Activated T-helper 2 cell treated with anti-CD3 and anti-CD28 coated beads, Interferon-gamma antibody, Interleukin-2, Interleukin-4, amounts not matched to agents 10 μg/mL and 5 μg/mL and 100 μg/mL, durations not matched to agents 14 hours and 24 hours and 36 hours (primary cell): ENCODE data around the gene RARG. TPM values are rescaled to one million over a fixed set of nuclear protein-coding genes. Genes with fewer than 3 reads are reported as not detected.

ENCODE experiments used
- DNase-seq: peaks from one replicate; pipeline ENCODE4 v3.0.0; 2021; ENCODE audit warnings: low spot score
- H3K27ac Mint-ChIP-seq: one replicate; pipeline ENCODE4 v1.8.0; 2021; ENCODE audit warnings: mixed read lengths
- H3K27me3 Mint-ChIP-seq: one replicate; pipeline ENCODE4 v1.8.0; 2021; ENCODE audit warnings: low read depth, mixed read lengths
- H3K36me3 Mint-ChIP-seq: one replicate; pipeline ENCODE4 v1.8.0; 2021; ENCODE audit warnings: low read depth, mixed read lengths
- H3K4me1 Mint-ChIP-seq: one replicate; pipeline ENCODE4 v1.8.0; 2021; ENCODE audit warnings: low read depth, mixed read lengths
- H3K4me3 Mint-ChIP-seq: one replicate; pipeline ENCODE4 v1.8.0; 2021; ENCODE audit warnings: low read depth, mild to moderate bottlenecking, moderate library complexity, mixed read lengths
- H3K9me3 Mint-ChIP-seq: one replicate; pipeline ENCODE4 v1.8.0; 2021; ENCODE audit warnings: mixed read lengths
- intact Hi-C: fragments of 100-400 bp; cut with micrococcal nuclease; formaldehyde crosslinking; loops from one replicate; pipeline ENCODE4 v1.15.1; 2023
- total RNA-seq: library from RNA; stranded (reverse); gene quantifications from 2 replicates; pipeline ENCODE4 v1.2.3, GENCODE V29; 2022

Gene RARG
- total RNA-seq, 1 donor from 2014 or later, result 38.5 TPM

DNA sequence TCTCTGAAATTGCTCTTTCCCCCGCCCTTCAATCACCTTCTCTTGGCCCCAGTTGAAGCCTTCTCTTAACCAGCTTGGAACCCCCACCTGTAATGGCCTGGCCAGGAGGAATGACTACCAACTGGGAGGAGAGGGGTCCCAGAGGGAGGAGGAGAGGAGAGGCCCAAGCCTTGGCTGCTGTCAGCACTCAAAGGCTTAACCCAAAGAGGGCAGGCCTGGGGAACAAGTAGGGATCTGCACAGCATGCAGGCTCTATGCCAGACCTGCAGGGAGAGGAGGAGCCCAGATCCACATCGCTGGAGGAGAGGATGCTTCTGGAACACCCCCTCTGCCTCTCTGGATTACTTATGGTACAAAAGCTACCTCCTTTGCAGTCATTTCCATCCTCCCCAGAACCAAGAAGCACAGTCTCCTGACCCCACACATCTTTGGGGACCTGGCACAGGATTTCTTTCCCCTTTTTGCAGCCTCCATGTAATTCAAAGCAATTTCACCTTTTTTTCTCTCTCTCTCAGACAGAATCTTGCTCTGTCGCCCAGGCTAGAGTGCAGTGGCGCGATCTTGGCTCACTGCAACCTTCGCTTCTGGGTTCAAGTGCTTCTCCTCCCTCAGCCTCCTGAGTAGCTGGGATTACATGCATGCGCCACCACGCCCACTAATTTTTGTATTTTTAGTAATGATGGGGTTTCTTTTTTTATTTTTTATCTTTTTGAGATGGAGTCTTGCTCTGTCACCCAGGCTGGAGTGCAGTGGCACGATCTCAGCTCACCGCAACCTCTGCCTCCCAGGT lies 6.2 kb downstream of the RARG start:
- no peak overlapping the region for H3K27ac Mint-ChIP-seq
- H3K4me3 Mint-ChIP-seq, result no peak overlapping the region
- no peaks in the 10 kb centered on the region for H3K27me3 Mint-ChIP-seq
- no peaks in the 10 kb centered on the region for H3K9me3 Mint-ChIP-seq
- intact Hi-C loops, result no loop called here
- peaks cover 44% of the 10 kb centered on the region for H3K4me1 Mint-ChIP-seq
- no peak for DNase-seq
- H3K36me3 Mint-ChIP-seq, result peaks cover 15% of the 10 kb centered on the region

DNA sequence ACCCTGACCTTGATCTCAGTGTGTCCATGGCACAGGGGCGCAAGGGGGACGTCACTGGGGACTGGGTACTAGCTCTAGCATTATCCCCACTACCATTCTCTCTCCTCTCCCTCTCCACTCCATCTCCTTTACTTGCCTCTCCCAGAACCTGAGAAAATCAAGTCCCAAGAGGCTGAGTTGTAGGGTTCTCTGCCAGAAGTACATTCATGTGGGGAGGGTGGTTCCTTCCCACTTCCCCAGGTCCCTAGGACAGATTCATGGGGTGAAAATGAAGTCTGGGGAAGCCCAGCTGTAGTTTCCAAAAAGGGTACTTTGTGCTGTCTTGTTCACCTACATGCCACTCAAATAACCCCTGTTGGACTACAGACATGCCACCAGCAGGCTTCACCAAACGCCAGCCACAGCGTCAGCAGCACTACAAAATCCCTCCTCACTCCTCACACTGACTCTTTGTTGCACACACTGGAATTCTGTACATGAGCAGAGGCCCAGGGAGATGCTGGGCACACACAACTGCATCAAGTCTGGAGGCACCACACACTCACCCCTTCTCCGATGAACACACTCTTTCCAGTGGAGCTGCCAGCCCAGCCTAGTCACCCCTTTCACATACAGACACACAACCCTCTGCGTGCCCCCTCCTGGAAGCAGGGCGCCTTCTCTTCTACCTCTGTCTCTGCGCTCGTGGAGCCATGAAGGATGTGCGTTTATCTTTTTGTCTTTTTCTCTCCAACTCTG lies 6.9 kb downstream of the RARG start:
- Mint-ChIP-seq H3K36me3 (peaks cover 15% of the 10 kb centered on the region), H3K4me1 (peaks cover 45% of the 10 kb centered on the region), H3K27me3 (no peaks in the 10 kb centered on the region), H3K27ac (peak overlapping the region; percentile 13), H3K4me3 (peak overlapping the region; percentile 17), H3K9me3 (no peaks in the 10 kb centered on the region)
- intact Hi-C loops, result no loop called here
- DNase-seq, result no peak

DNA sequence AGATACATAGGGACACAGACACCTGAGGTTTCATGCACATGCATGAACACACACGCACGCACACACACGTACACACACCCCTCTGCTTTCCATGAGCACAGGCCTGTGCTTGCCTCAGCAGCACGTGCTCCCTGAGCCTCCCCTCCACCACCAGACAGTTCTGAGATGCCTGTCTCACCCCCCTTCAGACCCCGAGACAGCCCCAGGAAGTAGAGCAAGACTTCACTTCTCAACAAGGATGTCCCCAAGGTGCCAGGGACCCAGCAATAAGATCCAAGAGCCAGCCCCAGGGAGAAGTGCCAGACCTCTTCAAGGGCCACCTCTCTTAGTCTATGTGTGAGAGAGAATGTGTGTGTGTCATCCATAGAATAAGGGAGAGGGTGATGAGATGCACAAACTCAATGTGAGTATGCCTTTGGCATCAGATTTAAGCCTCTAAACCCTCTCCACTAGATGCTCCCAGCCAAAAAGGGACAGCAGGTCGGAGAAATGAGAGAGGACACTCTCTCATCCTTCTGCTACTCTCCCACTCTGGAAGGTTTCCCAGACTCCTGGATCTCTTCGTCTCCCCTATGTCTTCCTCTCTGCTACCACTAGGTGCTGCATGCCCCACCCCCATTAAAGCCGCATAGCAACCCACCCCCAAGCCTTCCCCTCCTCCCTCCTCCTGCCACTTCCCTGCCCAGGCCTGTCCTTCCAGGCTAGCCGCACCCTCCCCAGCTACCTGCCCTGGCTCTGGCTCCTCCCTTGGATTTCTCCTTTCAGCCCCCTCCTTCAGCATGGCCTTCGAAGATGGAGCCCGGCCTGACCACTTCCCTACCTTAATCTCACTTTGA lies 7.7 kb downstream of the RARG start:
- intact Hi-C loops, result no loop called here
- peaks cover 48% of the 10 kb centered on the region for H3K4me1 Mint-ChIP-seq
- DNase-seq, result no peak
- peaks cover 15% of the 10 kb centered on the region for H3K36me3 Mint-ChIP-seq
- H3K4me3 Mint-ChIP-seq, result peak overlapping the region; percentile 43
- no peaks in the 10 kb centered on the region for H3K27me3 Mint-ChIP-seq
- no peaks in the 10 kb centered on the region for H3K9me3 Mint-ChIP-seq
- peak overlapping the region; percentile 47 for H3K27ac Mint-ChIP-seq

DNA sequence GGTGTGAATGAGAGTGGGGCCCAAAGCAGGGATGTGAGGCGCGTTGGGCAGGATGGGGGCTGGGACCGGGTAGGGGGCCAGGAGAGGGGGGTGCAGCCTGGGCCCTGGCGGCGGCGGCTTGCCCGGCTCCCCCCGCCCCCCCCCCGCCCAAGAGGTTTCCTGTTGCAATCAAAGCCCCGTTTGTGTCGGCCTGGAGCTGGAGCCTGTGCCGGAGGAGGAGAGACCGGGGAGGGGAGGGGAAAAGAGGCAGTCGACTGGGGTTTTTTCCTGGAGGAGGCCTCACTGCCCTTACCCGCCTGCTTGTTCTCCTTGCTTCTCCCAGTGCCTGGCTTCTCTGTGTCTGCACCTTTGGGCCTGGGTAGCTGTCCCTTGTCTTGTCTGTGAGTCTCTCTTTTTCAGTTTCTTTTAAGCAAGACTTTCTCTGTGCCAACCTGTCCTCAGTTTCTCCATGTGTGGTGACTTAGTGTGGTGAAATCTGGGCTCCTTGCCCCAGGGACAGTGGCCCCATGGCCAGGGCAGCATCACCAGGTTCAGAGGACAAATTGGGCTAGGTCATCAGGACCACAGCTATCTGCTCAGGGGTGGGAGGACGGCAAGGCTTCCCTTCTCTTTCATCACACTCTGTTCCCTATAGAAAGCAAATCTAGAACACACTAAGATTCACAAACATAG lies 8.5 kb downstream of the RARG start:
- intact Hi-C loops, result loop anchor here (2.0 kb wide), 1 partner anchor 13 kb away; no protein-coding TSS in a partner anchor
- Mint-ChIP-seq H3K27ac (peak overlapping the region; percentile 42), H3K4me1 (peaks cover 51% of the 10 kb centered on the region), H3K4me3 (peak overlapping the region; percentile 64), H3K9me3 (no peaks in the 10 kb centered on the region), H3K36me3 (peaks cover 20% of the 10 kb centered on the region), H3K27me3 (no peaks in the 10 kb centered on the region)
- no peak for DNase-seq

DNA sequence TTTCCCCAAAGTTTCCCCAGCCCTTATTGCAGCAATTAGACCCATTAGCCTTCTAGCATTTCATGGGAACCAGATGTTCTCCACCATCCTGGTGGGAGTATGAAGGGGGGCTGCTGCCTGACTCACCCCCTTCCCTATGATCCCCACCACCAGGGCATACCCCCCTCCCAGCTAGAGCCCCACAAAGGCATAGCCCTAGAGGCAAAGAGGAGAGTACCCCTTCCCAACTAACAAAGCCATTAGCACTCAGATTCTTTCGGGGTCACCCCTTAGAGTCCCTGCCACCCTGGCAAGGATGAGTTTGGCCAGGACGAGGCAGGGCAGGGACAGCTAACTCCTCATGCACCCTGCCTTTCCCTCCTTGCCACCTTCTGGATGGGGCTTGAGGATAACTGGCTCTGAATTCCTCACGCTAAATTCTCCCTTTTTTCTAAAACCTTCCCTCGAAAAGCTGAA lies 9.2 kb downstream of the RARG start:
- peak overlapping the region; percentile 42 for H3K27ac Mint-ChIP-seq

DNA sequence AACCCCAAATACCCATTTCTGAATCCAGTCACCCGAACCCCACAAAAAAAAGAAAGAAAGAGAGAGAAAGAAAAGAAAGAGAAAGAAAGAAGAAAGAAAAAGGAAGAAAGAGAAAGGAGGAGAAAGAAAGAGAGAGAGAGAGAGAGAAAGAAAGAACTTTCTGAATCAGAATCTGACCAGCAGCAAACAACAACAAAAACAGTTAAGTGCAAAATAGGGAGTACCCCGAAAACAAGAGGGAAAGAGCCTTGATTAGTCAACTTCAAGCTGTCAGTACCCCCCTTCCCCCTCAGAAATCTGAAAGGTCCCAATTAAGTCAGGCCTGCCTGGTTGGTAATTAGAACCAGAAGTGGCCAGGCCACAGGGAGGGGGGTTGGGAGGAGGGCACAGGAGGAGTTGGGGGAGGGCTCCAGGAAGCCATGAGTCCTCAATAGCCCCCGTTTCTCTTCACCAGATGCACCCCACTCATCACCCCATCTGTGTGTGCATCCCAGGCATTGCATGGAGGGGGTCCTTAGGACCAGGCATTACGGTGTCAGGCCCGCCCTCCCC lies 9.8 kb downstream of the RARG start:
- peak overlapping the region; percentile 64 for H3K4me3 Mint-ChIP-seq
- H3K9me3 Mint-ChIP-seq, result no peaks in the 10 kb centered on the region
- no peaks in the 10 kb centered on the region for H3K27me3 Mint-ChIP-seq
- peaks cover 61% of the 10 kb centered on the region for H3K4me1 Mint-ChIP-seq
- intact Hi-C loops, result loop anchor here (2.0 kb wide), 1 partner anchor 15 kb away; no protein-coding TSS in a partner anchor
- peaks cover 20% of the 10 kb centered on the region for H3K36me3 Mint-ChIP-seq
- no peak for DNase-seq
- H3K27ac Mint-ChIP-seq, result peak overlapping the region; percentile 67

More for the DNA sequence above, 9.2 kb downstream of the RARG start:
- no peak for DNase-seq
- H3K4me1 Mint-ChIP-seq, result peaks cover 55% of the 10 kb centered on the region
- peaks cover 20% of the 10 kb centered on the region for H3K36me3 Mint-ChIP-seq
- peak overlapping the region; percentile 64 for H3K4me3 Mint-ChIP-seq
- intact Hi-C loops, result loop anchor here (2.0 kb wide), 1 partner anchor 14 kb away; no protein-coding TSS in a partner anchor
- no peaks in the 10 kb centered on the region for H3K9me3 Mint-ChIP-seq
- no peaks in the 10 kb centered on the region for H3K27me3 Mint-ChIP-seq

DNA sequence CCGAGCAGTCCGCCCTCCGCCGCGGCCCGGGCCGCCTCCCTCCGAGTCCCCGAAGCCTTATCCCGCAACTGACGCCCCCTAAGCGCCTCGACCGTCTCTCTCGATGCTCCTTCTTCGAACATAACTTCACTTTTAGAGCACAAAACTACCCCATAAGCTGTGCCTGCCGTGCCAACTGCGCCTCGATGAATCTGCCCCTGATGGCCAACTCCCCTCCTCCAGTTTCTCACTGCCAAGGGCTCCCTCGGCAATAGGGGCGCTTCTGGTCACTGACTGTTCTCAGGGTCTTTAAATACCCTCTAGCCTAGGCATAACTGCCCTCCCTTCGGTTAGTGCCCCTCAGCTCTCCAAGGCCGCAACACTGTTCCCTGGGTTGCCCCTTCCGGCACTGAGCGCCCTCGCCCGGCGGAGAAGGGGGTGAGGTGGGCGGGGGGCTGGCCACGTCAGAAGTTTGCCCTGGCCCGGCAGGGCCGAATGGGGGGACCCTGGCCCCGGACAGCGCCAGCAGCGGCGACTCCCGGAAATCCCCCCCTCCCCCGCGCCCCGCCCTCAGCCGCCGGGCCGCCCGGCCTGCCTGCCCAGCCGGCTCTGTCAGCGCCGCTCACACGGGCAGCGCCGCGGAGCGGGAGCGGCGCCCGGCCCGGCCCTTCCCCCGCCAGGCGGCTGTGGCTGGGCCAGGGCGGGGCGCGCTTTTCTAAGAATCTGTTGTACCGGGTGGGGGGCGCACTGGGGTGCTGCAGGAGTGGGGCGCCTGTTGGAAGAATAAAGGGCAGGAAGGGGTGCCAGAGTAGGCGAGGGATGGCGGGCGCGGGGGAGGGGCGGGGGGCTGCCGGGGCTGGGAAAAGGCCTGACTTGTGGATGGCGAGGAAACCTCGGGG lies 10.6 kb downstream of the RARG start:
- H3K36me3 Mint-ChIP-seq, result peaks cover 17% of the 10 kb centered on the region
- DNase-seq, result peak; percentile 57
- no peaks in the 10 kb centered on the region for H3K27me3 Mint-ChIP-seq
- no peaks in the 10 kb centered on the region for H3K9me3 Mint-ChIP-seq
- H3K4me3 Mint-ChIP-seq, result peak overlapping the region; percentile 96
- intact Hi-C loops, result loop anchor here (1.0 to 2.0 kb wide), 5 partner anchors 11 to 73 kb away; partner anchors contain the start of genes CSAD, PFDN5, RARG and ZNF740
- H3K27ac Mint-ChIP-seq, result peak overlapping the region; percentile 99
- H3K4me1 Mint-ChIP-seq, result peaks cover 65% of the 10 kb centered on the region

DNA sequence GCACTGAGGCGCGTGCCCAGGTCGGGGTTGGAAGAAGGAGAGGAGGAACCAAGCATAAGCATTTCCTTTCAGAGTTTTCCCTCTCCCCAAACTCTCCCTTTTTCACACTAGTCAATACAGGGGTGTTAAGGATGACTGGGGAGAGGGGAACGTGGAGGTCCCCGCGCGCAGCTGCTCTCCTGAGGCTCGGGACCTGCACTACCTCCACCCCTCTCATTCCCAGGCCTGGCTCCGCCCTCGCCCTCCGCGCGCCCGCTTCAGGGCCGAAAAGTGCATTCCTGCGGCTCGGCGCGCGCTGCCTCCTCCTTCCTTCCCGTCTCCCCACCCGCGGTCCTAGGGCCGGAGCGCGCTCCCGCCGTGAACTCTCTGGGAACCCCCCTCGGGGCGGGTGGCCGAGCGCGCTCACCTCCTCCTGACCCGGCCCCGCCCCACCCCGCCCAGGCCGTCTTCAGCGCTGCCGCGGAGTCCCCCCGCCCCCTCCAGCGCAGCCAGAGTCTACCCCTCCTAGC lies 11.3 kb downstream of the RARG start:
- intact Hi-C loops, result loop anchor here (1.0 to 2.0 kb wide), 7 partner anchors 11 to 159 kb away; partner anchors contain the start of genes CSAD, ESPL1, PFDN5 and RARG
- peak; percentile 84 for DNase-seq
- Mint-ChIP-seq H3K4me3 (peak overlapping the region; percentile 96), H3K9me3 (no peaks in the 10 kb centered on the region), H3K27me3 (no peaks in the 10 kb centered on the region), H3K36me3 (peaks cover 24% of the 10 kb centered on the region), H3K4me1 (peaks cover 72% of the 10 kb centered on the region), H3K27ac (peak overlapping the region; percentile 99)

DNA sequence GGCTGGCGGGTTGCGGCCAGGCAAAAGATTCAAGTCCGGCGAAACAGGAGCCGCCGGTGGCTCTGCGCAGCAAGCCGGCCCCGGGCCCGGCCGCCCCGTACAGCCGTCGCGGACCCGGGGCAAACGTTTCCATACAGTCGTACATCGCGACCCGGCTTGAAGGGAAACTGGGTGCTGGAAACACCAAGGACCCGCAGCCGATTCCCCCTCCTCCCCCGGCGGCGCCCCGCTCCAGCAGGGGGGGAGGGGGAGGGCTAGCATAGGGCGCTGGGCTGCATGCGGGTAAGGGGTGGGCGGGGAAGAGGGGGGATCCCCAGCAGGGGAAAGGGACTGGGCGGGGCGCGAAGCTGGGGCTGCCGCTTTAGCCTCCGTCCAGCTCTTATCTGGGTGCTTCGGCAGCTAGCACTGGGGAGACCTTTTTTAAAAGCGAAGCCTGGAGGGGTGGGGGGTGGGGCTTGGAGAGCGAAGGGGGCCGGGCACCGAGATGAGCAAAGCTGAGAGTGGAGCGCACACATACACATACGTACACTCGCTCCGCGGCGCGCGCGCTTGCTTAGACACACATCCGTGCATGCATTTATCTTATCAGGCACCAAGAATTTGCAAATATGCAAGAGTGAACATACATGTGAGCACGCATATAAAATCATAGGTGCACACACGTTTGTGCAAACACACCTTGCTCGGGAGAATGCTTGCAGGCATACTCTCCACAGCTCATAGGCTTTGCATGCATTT lies 11.9 kb downstream of the RARG start:
- no peaks in the 10 kb centered on the region for H3K9me3 Mint-ChIP-seq
- no peaks in the 10 kb centered on the region for H3K27me3 Mint-ChIP-seq
- H3K4me3 Mint-ChIP-seq, result peak overlapping the region; percentile 96
- H3K4me1 Mint-ChIP-seq, result peaks cover 71% of the 10 kb centered on the region
- intact Hi-C loops, result loop anchor here (1.0 to 2.0 kb wide), 7 partner anchors 11 to 159 kb away; partner anchors contain the start of genes ESPL1 and PFDN5
- peak; percentile 81 for DNase-seq
- H3K27ac Mint-ChIP-seq, result peak overlapping the region; percentile 99
- H3K36me3 Mint-ChIP-seq, result peaks cover 24% of the 10 kb centered on the region

DNA sequence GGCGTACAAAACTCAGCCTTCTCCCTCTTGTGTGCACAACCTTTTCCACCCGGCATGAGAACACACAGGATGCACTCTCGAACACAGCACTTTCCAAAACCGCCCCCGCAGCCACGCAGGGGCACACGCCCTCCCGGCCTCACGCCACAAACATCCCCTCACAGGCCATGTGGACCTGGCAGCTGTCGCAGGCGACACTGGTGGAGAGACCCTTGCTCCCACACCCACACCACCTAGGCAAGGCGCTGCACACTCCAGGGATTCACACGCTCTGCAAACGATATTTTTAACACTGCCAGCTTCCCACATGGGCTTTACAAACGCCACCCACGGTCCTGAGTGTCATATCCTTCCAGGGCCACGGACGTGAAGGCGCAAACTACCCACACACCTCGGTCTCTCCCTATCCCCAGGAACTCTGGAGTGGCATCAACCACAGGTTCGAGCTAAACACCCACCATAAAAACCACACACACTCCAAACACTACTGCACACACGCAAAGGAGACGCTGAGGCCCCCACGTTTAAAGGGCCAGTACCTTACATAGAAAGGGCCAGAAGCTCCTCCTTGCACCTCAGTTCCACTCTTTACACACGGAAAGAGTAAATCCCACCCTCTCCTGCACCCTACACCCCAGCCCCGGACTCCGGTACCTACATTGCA lies 12.6 kb downstream of the RARG start:
- peak overlapping the region; percentile 94 for H3K27ac Mint-ChIP-seq
- intact Hi-C loops, result loop anchor here (1.0 to 2.0 kb wide), 2 partner anchors 15 to 105 kb away; no protein-coding TSS in a partner anchor
- H3K9me3 Mint-ChIP-seq, result no peaks in the 10 kb centered on the region
- H3K4me1 Mint-ChIP-seq, result peaks cover 68% of the 10 kb centered on the region
- DNase-seq, result peak; percentile 52
- H3K36me3 Mint-ChIP-seq, result peaks cover 28% of the 10 kb centered on the region
- H3K27me3 Mint-ChIP-seq, result no peaks in the 10 kb centered on the region
- H3K4me3 Mint-ChIP-seq, result peak overlapping the region; percentile 96
